GM21367 (cell line): ENCODE results near the gene EBPL.

Source experiments
- ATAC-seq: cut with Tn5 transposase; IDR thresholded peaks from one replicate; pipeline ENCODE4 v1.9.1; 2021; ENCODE audit not compliant: unreplicated experiment

EBPL gene

DNA sequence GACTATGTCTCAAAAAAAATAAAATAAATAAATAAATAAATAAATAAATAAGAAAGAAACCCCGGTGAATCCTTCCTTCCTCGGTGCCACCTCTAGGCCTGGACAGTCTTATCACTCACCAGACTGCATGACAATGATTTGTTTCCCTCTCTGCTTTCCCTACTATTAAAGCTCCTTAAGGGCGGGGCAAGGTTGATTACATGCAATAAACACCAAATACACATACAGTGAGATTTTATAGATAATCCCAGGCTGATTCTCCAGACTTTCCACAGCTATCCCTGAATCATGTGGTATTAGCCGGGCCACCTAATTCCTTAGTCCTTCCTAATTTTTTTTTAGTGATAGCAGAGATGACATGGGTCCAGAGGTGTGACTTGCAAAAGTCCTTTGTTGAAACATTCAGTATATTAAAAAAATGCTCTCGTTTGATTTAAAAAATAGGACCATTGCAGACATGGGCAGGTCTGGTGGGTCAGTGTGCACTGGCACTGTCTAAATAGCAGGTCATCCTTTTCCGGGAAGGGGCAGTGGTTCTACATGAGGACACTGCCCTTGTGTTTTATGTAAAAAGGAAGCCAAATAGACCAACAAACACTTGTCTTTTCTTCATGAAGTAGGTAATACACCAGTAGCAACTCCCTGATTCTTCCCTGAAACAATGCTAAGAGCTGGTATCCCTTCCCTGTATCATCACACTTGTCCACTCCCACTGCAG is 14.5 kb downstream of the EBPL start:
- ATAC-seq = no peak

- ATAC-seq = no peak
Observed at GRCh38 chr13:49670828-49671227, 20.5 kb downstream of the EBPL start.

- peak; percentile 73 for ATAC-seq
Observed at GRCh38 chr13:49669735-49670309, 21.5 kb downstream of the EBPL start.

DNA sequence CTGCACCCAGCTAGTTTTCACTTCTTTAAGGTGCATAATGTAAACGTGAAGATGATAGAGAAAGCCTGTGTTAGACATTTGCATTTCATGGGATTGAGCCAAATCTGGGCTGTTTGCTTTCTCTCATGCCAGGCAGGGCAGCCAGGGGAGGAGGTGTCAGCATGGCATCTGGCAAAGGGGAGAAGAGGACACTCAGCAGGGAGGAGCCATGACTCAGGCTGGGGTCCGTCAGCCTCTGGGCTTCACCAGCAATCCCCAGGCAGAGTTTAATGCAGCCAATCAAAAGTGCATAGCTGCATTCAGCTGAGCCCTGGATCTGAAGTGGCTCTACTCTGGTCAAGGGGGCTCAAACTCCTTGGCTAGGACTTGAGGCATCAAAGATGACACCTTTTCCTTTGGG is 23.5 kb downstream of the EBPL start:
- no peak for ATAC-seq

DNA sequence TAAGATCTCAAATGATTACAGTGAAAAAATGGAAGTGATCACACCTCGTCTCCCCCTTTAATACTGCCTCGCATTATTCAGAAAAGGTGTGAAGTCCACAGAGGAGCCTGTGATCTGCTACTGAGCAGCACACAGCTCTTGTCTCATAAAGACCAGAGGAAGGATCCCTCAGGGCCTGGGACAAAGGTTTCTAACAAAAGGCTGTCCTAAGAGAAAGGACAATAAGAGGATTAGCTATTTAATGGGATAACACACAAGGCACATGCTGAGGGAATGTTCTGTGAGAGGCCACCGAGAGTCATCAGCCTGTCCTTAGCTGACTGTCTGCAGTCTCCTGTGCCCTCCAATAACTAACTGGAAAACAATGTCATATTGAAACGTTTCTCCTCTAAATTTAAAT is 26.7 kb downstream of the EBPL start:
- no peak for ATAC-seq

DNA sequence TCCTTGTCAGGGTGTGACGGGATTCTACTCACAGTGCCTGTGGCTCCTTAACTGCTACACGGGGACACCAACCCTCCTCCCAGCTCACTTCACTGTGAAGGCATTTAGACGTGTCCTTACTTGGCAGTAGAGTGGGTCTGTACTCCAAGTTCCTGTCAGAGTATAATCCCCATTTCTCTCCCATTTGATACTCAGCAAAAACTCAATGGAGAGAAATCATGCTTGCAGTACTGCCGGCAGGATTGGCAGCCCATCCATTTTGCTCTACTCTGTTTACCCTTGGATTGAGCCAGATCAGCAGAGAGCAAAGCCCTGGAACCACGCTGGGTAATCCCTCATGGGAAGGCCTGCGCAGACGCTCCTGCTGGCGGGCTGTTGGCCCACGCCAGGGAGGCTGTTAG is 34.0 kb downstream of the EBPL start:
- no peak for ATAC-seq

GRCh38 chr13:49655906-49656305 is 35.4 kb downstream of the EBPL start:
- no peak for ATAC-seq

DNA sequence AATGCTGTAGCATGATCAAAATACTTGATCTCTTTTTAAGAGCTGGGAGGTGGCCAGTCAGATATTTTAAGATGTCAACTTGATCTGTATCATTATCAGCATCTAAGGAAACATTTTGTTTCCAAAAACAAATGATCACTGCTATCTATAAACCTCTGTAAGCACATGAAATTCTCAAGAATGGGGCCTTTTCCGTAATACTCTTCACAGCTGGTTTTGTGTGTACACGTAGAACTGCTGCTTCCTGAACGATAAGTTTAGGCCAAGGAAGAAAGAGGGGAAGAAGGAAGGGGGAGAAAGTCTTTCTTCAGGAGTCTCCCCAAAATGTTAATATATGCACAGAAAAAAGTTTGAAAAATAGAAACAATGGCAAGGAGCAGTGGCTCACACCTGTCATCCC is 37.3 kb downstream of the EBPL start:
- ATAC-seq = no peak

DNA sequence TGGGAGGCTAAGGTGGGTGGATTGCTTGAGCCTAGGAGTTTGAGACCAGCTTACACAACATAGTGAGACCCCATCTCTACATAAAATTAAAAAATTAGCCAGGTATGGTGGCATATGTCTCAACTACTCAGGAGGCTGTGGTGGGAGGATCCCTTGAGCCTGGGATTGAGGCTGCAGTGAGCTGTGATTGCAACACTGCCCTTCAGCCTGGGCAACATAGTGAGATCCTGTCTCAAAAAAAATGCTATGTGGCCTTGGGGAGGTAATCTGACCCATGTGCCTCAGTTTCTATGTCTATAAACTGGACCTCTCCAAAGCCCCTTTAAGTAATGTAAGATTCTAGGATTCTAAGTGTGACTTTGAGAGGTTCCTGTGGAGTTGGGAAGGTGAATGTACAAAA is 37.8 kb downstream of the EBPL start:
- ATAC-seq = no peak

DNA sequence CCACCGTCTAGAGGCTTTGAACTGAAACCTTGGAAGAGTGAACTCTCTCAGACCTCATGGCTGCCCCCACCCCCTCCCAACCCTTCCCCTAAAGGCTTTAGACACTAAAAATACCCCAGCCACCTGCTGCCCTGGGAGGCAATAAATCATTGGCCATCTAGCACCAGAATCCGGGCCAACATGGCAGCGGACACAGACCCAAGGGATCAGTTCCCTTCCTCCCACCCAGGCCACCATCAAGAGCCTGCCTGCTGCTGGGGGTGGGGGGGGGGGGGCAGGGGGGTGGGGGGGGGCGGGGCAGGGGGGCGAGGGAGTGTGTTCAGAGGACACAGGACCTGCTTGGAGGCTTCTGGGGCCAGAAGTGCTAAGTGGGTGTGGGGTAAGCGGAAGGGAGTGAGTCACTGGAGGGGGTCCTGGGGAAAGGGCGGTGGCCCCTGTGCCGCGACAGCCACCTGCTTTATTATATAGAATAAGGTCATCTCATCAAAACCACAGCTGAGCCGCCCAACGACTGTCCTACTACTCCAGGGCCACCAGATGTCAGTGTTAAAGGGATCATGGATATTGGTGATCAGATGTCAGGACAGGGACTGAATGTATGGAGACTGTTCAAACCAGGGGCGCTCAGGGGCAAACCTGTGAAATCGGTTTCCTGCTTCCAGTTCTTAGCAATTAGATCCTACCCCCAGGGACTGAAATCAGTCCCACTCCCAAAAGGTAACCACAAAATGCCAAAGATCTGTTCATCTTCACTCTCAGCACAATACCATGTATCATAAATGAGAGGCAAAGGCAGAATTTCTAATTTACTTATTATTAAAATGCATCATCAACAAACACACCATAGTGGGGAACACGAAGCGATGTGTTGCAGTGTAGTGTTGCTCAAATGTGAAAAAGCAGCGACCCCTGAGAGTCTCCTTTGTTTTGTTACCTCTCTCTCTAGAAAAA is 38.7 kb downstream of the EBPL start:
- ATAC-seq = no peak

DNA sequence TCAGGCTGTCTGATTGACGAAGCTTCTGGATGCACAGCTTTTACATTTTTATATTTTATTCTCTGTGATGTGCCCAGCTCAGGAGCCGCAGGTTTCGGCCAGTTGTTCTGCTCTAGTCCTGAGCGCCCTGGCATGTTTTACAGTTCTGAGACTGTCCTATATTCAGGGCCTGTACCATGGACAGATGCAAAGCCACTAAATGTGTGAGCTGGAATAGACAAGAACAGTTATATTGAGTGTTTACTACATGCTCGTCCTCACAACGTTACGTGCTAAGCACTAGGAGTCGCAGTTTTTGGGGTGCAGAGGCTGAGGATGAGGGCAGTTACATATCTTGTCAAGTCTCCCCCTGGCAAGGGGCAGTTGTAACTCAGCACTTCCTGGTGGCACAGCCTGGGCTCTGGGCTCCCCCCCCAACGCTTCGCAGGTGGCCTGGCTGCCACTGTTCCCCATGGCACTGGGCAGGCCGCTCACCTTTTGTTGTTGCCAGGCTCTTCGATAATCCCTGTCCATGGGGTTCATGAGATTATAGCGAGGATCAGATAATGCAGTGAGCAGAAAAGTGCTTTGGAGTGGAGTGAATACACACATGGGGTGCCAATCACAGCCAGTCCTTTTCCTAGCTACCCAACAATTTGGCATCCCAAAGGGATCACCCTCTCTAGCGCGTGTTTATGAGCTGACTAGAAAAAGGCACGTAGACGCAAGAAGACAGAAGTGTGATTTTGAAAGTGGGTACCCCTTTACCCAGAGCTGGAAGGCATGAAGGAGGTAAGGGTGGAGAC is 39.5 kb downstream of the EBPL start:
- no peak for ATAC-seq

- no peak for ATAC-seq
Observed at GRCh38 chr13:49649963-49650312, 41.3 kb downstream of the EBPL start.

DNA sequence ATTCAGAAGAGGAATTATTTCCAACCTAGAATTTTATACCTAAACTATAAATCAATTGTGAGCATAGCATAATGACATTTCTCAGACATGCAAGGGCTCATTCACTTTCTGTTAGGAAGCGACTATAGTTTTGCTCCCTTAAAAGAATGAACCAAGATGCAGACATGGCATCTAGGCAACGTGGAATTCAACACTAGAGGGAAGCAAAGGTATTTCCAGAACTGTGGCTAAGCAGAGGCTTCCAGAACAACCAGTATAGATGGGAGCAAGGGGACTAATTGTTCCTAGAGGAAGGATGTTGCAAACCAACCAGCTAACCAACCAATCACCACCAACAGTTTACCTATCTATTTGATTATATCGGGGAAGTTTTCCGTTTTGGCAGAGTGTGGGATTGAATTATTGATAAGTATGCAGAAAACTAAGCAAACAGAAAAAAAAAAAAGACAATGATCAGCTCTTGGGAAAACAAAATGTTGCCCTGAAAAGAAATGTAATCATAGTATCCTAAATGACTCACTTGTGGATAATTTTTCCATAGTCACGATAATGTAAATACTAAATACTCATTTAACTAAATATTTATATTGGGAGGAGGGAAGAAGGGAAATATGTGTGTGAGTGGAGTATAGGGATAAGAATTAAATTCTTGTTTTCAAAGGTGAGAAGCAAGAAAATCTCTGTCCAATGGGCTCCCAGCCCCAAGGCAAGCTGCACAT is 41.9 kb downstream of the EBPL start:
- no peak for ATAC-seq

DNA sequence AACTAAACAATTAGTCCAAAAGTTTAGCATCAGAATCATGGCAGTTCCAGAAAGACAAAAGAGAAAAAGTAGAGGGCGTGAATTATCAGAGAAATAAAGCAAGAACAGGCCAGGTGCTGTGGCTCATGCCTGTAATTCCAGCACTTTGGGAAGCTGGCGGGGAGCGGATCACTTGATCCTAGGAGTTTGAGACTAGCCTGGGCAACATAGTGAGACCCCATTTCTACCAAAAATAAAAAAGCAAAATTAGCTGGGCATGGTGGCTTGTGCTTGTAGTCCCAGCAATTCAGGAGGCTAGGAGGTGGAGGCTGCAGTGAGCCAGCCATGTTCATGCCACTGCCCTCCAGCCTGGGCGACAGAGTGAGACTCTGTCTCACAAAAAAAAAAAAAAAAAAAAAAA is 44.6 kb downstream of the EBPL start:
- no peak for ATAC-seq

- no peak for ATAC-seq
Observed at GRCh38 chr13:49645451-49645850, 45.8 kb downstream of the EBPL start.

- ATAC-seq = peak; percentile 62
Observed at GRCh38 chr13:49643035-49643646, 48.1 kb downstream of the EBPL start.

- ATAC-seq = no peak
Observed at GRCh38 chr13:49641801-49642291, 49.4 kb downstream of the EBPL start.

GRCh38 chr13:49638744-49639072 is 52.6 kb downstream of the EBPL start:
- ATAC-seq = no peak

GRCh38 chr13:49638030-49638743 is 53.1 kb downstream of the EBPL start:
- ATAC-seq = no peak
